ENCODE data around the gene DOHH.

GRCh38 chr19:3547767-3548282 lies 47.4 kb upstream of the DOHH start:
- TF ChIP-seq CTCF (IDR thresholded peaks at IDR 0.05 in 8 of 11, conservative IDR thresholded peaks at IDR 0.05 in 3 of 11) (peak in 3 of 11 experiments; percentile 4 to 6 (median 4)), POLR2AphosphoS5 (IDR thresholded peaks at IDR 0.05) (peak in 2 of 3 donors; percentile 3 to 45), POLR2A (IDR thresholded peaks at IDR 0.05) (no peak)
